GM19467 (cell line): ENCODE results near the gene RABGEF1.
"Not testable (repeated sequence)": the region's sequence is repeated elsewhere in the genome, so short reads cannot be mapped to it uniquely, and the experiment has no call there.

Experiments
- ATAC-seq: cut with Tn5 transposase; IDR thresholded peaks from one replicate; pipeline ENCODE4 v1.9.1; 2021; ENCODE audit warnings: mild to moderate bottlenecking, moderate library complexity; ENCODE audit not compliant: unreplicated experiment

Gene RABGEF1

GRCh38 chr7:66845379-66846095, 105.0 kb downstream of the RABGEF1 start:
- no peak for ATAC-seq

- ATAC-seq, result not testable (repeated sequence)
Measured at GRCh38 chr7:66846096-66846445, 105.5 kb downstream of the RABGEF1 start.

- ATAC-seq, result not testable (repeated sequence)
Measured at GRCh38 chr7:66847523-66847855, 107.0 kb downstream of the RABGEF1 start.

- ATAC-seq, result no peak
Measured at GRCh38 chr7:66847879-66848790, 107.6 kb downstream of the RABGEF1 start.

GRCh38 chr7:66859339-66859738, 118.8 kb downstream of the RABGEF1 start:
- ATAC-seq, result no peak

GRCh38 chr7:66859794-66860645, 119.5 kb downstream of the RABGEF1 start:
- ATAC-seq, result no peak

GRCh38 chr7:66860767-66861166, 120.2 kb downstream of the RABGEF1 start:
- ATAC-seq, result no peak
